ENCODE measurements around the gene COL23A1.

The COL23A1 gene

DNA sequence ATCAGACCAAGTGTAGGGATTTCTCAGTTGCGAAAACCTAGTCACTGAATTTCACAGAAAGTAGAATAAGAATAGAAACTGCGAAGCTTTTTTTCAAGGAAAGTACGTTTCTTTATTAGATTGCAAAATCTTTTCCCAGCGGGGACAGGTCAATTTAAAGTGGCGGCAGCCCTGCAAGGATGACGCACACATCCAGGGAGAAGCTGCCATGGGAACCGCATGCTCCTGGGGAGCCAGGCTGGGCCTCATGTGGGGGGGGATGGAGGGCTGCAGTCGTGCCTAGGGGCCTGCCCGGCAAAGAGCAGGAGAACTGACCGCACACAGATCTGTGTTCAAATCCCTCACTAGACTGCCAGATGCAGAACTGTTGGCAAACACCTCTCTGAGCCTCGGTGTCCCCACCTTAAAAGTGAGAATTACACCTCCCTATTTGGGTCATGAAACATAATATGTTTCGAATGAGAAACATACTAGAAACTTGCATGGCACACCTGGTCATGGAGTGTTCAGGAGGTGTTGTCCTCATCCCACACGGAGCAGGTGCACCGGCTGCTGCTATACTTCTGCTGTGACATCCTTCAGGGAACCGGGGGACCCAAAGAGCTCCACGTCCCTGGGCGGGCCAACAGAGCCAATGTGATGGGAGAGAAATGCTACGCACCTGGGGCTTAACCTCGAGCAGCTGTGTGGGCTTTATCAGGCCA is 229.8 kb downstream of the COL23A1 start:
- DNase-seq (ENCODE audit: low read depth): no peak

DNA sequence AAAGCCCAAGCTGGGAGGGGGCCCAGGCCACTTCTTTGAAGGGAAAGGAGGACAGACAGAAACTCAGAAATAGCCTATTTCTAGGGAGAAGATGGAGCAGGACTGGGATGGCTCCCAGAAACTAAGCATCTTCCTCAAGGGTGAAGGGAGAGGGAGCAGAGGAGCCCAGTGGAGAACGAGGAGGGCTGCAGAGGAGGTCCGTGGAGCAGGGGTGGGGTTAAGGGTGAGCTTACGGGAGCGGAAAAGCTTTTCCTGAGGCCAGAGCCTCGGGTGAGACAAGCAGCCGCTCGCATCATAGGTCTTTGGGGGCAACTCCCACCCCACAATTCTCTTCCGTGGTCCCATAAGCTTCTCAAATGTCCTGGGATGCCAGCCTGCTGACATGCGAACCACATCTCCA is 230.5 kb downstream of the COL23A1 start:
- no peak for DNase-seq (ENCODE audit: low read depth)

DNA sequence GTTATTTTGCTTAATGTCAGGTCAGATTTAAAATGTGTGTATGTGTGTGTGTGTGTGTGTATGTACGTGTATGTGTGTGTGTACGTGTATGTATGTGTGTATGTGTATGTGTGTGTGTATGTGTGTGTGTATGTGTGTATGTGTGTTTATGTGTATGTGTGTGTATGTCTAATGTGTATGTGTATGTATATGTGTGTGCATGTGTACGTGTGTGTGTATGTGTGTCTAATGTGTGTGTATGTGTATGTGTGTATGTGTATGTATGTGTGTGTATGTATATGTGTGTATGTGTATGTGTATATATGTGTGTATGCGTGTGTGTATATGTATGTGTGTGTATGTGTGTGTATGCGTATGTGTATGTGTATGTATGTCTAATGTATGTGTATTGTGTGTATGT is 232.5 kb downstream of the COL23A1 start:
- no peak for DNase-seq (ENCODE audit: low read depth)

DNA sequence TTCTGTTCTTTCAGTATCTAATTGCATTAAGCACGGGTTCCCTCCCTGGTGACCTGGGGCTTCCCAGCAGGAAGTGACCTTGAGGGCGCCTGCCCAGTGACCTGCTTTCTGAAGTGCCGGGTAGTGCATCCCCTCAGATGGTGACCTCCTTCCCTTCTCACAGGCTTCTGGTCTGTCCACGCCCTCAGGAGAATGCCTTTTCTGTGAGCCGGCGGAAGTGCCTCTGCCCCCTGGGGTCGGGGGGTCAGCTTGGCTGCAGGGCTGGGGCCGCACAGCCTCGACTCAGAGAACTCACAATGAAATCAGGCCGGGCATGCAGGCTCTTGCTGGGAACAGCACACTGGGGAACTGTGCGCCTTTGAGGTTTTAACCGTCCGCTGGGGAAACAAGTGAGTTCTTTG is 233.1 kb downstream of the COL23A1 start:
- no peak for DNase-seq (ENCODE audit: low read depth)

DNA sequence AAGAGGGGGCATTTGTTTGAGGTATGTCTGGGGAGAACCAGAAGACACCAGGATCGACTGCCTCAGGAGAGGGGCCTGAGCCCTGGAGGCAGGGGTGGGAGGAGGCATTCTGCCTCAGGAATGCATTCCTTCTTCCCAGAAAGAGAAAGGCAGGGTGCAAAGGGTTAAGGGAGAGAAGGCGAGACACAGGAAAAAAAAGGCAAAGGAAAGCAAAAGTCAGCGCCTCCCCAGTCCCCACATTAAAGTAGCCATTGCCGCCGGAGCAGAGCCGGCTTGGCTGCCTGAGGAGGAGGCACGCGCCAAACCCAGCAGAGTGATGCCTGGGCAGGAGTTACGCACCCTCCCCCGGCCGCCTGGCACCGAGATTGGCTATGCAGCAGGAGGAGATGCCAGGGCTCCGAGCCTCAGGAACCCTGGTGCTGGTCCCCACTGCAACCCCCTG is 233.7 kb downstream of the COL23A1 start:
- DNase-seq (ENCODE audit: low read depth): no peak

DNA sequence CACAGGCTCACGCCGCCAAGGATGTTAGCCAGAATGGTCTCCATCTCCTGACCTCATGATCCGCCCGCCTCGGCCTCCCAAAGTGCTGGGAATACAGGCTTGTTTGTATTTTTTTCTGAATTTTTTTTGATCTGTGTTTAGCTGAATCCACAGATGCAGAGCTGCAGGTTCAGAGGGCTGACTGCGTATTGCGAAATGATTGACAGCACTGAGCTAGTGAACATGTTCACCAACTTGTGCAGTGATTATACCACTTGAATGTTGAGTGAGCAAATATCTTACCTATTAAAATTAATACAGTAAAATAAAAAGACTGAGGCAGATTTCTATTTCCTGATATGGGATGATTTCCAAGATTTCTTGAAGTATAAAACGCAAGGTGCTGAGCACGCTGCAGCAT is 234.5 kb downstream of the COL23A1 start:
- no peak for DNase-seq (ENCODE audit: low read depth)

DNA sequence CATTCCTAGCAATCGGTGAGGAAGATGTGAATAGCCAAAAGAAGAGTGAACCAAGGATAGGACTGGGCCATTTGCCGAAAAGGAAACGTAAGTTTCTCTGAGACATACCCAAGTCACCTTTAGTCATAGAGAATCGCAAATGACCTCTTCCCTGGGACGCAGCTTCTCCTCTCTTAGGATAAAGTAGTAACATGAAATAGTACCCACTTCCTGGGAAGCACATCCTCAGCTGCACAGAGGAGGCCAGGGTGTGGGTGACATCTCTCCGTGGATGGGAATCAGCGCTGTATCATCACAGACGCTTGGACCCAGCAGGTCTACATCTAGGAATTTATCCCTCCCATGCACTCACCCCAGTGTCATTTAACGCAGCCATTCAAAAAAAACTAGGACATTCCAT is 236.7 kb downstream of the COL23A1 start:
- no peak for DNase-seq (ENCODE audit: low read depth)

DNA sequence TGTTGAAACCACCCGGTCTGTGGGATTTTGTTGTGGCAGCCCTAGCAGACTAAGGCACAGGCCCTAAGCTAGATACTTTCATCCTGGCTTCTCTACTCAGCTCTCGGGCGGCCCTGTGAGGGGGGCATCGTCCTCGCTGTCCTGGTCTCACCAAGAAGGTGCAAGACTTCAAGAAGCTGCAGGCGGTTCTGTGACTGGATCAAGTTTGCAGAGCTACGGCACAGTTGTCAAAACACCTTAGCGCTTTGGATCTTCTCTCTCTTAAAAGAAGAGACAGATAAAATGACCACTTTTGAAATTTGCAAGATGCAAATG is 238.2 kb downstream of the COL23A1 start:
- no peak for DNase-seq (ENCODE audit: low read depth)

DNA sequence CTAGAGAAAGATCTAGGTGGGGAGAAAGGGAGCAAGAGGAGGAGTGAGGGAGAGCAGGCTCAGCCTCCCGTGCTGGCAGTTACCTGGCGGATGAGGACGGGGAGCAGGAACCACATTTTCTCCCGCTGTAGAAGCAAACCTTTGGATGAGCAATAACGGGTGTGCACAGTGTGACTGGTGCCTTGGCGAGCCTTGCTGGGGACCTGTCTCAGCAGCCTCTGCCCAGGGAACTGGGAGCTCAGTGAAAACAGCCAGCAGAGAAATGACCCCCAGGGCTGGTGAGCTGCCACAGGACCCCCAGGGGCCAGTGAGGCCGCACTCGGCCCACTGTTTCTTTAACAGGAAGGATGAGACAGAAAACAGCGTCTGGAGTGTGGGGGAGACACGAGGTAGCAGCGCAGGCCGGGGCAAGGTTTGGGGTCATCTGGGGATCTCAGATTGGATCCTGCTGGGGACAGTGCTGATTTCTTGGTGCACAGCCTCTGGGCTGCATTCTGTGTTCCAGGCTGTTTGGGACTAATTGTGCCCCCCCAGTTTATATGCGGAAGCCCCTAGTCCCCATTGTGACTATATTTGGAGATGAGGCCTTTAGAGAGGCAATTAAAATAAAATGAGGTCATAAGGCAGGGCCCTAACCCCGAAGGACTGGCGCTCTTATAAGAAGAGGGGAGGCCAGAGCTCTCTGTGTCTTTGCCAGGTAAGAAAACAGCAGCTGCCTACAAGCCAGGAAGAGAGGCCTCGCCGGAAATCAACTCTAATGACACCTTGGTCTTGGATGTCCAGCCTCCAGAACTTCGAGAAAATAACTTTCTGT is 238.8 kb downstream of the COL23A1 start:
- DNase-seq (ENCODE audit: low read depth): no peak

DNA sequence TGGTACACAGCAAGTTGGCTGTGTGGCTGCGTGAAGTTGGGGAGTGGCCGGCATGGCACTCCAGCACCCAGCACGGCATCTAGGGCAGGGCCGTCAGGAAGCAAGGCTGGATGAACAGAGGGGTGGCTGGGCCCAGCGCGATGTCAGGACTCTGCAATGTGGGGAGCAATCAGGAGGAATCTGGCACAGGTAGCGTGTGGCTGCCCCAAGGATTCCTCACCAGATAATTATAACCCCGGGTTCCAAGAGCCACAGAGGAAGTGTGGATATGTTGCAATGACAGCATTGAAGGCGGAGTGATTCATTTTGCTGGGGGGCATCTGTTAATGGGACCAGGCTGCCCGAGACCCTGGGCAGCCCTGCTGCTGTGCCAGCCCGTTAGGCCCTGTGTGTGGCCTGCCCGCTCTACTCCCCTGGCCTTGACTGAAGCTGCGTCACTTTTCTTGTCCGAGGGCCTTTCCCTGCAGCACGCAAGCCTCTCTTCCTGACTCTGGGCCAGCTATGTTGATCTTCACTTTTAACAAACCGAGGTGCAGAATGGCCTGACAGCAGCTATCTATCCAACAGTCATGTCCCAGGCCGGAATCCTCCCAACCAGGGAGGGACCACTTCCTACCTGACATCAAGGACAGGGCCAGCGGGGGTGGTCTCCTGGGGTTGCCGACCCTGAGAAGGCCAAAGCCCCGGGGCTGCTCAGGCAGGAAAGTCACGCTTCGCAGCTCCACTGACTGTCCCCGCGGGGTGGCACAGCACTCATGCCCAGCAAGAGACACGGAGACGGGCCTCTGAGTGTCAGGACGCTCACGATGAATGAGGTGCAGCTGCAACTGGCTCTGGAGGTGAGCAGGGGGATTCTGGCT is 239.6 kb downstream of the COL23A1 start:
- DNase-seq (ENCODE audit: low read depth): no peak

DNA sequence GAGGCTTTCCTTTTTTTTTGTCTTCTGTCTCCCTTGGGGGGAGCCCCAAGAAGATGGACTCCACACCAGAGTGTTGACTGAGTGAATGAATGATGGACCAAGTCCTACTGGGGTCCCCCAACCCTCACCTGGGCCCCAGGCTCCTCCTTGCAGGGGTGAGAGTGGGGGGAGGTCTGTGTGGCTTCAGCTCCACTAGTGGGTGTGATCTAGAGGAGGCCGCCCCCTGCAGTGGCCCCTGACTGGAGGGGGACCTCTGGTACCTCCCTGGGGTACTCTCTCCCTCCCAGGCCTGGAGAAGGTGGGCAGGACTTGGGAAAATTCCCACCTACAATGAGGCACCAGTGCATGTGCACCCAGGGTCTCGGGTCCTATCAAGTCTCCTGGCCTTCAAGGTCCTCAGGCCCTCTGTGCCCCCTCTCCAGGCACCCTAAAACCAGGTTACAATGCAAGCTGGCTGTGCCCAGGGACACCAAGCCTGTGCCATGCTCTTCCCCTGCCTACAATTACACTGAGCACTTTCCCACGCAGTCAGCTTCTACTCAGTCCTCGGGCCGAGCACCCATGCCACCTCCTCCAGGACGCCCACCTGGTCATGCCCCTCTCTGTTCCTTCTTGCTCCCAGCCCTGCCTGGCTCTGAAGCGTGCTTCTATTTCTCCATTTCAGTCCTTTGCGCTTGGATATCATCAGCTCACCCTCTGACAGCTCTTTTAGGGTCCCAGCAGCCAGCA is 240.4 kb downstream of the COL23A1 start:
- DNase-seq (ENCODE audit: low read depth): no peak

DNA sequence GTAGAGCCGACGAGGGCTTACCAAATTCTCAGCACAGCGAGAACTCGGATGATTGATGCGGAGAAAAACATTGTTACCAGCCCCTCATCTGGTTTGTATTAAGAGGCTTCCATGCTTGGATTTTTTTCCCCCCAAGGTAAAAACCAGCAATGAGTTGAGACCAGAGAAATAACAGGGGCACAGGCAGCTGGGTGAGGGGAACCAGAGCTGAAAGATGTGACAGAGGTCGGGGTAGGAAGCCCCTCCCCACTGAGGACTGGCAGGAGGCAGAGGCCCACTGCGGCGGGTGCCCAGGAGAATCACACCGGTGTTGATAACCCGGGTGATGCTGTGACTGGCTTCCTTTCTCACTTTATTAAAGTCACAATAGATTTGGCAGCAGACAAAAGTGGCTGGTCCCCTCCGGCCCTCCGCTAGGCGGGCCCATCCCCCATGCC is 241.1 kb downstream of the COL23A1 start:
- DNase-seq (ENCODE audit: low read depth): no peak

DNA sequence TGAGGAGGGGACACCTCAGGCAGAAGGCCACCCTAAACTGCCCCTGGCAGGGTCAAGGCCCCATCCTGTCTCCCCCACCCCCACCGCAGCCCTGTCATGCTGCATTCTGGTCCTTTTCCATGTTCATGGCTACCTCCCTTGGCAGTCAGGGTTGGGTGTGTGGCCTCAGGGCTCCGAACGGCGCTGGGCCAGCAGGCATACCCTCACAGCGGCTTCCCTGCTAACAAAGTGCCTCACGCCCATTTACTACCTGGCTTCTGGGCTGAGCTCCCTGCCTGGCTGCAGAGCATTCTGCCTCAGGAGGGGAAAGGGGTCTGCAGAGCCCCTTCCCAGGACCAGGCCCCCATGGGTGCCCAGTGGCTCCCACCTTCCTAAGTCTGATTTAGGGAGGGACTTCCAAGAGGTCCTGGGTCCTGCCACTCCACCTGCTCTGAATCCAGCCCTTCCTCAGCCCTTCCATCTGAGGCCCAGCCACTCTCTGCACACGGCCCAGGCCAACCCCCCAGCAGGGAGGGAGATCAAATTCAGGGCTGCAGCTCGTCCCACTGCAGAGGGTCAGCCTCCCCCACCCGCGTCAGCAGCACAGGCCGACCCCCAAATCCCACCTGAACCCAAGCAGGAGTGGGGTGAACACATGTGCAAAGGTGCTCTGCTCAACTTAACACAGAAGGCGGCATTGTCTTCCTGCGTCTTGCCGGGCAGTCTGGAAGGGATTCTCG is 241.7 kb downstream of the COL23A1 start:
- DNase-seq (ENCODE audit: low read depth): no peak

DNA sequence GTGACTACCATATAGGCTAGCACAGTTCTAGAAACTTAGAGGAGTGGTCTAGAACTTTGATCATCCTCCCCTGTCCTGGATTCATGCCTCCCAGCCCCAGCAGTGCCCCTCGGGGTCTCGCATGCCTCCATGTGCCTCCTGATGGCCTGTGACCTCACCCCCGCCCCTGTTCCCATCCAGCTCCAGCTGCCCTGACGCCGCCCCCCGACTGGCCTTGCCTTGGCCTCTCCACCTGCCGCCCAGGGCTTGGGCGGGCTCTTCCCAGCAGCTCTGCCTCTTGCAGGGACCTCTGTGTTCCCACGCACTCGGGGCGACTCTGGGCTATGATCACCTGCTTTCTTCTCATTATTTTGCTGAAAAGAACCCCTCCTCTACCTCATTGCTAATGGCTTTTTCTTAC is 242.2 kb downstream of the COL23A1 start:
- no peak for DNase-seq (ENCODE audit: low read depth)

DNA sequence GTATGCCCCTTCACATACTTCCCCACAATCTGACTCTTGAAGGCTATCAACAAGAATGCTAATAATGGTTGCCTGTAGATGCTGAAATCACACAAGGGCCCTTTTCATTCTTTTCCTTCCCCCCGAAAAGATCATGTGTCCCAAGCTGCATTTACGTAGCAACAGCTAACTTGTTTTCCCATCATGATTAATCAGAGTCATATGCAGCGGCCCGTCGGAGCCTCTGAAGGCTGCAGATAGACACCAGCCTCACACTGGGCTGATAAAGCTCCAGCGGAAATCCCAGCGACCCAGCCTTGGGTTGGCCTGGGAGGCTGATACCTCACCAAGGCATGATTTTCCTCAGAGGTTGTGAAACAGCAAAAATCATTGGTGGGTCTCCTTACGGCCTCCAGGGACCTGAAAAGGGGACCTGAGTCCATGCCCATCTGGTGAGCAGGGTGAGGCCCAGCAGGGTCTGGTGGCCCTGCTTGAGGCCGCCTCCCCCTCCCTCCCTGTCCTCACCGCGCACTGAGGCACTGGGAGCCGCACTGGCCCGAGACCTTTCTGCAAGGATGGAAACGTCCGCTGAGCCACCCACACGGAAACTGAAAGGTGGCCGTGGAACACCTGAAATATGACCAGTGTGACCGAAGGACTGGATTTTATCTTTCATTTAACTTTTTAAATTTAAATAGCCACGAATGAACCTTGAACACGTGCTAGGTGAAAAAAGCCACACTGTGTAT is 243.4 kb downstream of the COL23A1 start:
- DNase-seq (ENCODE audit: low read depth): no peak

DNA sequence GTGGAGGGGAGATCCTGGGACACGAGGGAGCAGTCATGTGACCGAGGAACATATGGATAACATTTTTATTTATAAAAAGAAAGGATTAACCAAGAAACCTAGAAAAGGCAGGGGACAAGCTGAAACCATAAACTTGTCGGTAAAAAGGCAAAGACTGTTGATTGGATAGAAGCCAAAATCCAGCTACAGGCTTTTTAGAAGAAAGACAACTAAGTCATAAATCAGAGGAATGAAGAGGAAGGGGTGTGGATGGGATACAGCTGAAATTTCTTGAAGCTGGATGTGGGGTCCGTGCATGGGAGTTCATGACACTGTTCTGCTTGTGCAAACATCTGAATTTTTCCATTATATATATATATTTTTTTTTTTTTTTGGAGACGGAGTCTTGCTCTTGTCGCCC is 246.9 kb downstream of the COL23A1 start:
- no peak for DNase-seq (ENCODE audit: low read depth)

DNA sequence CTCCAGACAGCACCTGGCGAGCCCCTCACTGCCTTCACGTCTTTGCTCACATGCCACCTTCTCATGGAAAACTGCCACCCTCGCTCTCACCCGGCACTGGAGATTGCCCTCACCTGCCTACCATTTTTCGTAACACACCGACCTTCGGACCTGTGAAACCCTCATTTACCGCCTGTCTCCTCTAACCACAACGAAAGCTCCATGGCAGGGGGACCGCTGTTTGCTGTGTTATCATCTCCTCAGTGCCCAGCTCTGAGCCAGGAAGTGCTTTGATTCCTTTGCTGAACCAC is 248.4 kb downstream of the COL23A1 start:
- DNase-seq (ENCODE audit: low read depth): no peak

DNA sequence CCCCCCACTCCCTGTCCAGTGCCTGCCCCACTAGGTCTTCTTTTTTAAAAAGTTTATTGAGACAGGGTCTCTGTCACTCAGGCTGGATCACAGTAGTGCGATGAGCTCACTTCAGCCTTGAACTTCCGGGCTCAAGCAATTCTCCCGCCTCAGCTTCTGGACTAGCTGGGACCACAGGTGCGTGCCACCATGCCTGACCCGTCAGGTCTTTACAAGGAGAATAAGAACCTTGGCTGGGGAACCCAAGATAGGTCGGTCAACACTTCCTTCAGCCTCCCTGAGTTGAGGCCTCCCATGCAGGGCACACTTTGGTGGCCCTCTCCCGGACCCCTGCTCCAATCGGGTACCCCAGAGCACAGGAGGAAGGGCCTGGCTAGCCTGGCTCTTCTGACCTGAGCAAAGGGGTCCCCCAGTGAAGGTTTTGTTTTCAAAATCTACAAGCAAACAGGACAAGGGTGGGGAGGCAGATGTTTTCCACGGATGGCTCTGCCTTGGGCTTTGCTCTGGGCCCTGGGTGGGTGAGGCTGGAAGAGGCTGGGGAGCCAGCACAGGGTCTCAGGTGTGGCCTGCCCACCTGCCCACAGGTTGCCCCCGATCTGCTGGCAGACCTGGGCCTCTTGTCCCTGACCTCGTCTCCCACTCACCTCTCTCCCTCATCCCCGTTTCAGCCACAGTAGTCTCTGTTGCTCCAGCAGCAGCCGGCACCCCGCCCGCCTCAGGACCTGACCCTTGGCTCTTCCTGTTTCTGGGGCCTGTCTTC is 248.9 kb downstream of the COL23A1 start:
- DNase-seq (ENCODE audit: low read depth): no peak

DNA sequence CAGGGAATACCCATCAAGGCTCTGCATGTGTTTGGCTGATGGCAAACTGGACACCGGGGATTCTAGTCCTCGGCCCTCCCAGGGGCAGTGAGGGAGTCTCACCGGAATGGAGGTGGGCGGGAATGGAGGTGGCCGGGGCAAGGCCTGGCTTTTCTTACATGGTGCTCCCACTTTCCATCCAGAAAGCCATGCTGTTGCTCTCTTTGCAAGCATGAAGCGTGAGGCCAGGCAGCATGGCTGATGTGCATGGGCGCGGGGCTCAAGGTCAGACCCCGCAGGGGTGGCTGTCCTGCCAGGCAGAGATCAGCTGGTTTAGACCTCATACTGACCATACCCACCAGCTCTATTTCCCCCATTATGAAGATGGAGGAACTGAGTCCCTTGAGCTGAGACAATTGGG is 249.6 kb downstream of the COL23A1 start:
- DNase-seq (ENCODE audit: low read depth): no peak

DNA sequence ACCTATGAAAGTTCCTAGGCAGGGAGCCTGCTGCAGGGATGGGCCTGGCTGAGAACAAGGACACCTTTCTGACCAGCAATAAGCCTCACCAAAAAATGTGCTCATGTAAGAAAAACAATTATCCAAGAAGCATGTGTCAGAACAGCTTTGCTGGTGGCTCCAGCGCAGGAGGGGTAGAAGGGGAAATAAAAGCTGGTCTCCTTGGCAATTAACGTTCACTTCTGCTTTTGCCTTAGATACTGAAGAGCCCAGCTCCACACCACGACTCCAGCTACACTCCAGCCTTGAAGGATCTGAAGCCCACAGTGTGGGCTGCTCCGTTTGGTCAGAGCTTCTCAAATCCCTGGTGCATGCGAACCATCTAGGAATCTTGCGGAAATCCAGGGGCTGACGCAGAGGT is 250.0 kb downstream of the COL23A1 start:
- no peak for DNase-seq (ENCODE audit: low read depth)
